Glutamatergic neuron (in vitro differentiated cells): ENCODE measurements around the gene CLDN5. TPM values are rescaled to one million over a fixed set of nuclear protein-coding genes. Genes with fewer than 3 reads are reported as not detected.

Experiments used
- DNase-seq: peaks from one replicate; pipeline ENCODE4 v3.0.0; 2022
- H3K27ac Mint-ChIP-seq: one replicate; pipeline ENCODE4 v1.8.0; 2020; ENCODE audit warnings: mild to moderate bottlenecking, mixed read lengths, inconsistent platforms; ENCODE audit not compliant: unreplicated experiment
- H3K27me3 Mint-ChIP-seq: one replicate; pipeline ENCODE4 v1.8.0; 2020; ENCODE audit warnings: mild to moderate bottlenecking, moderate library complexity, mixed read lengths, inconsistent platforms; ENCODE audit not compliant: unreplicated experiment
- H3K36me3 Mint-ChIP-seq: one replicate; pipeline ENCODE4 v1.8.0; 2020; ENCODE audit warnings: mild to moderate bottlenecking, mixed read lengths, inconsistent platforms; ENCODE audit not compliant: unreplicated experiment
- H3K4me1 Mint-ChIP-seq: one replicate; pipeline ENCODE4 v1.8.0; 2020; ENCODE audit warnings: mild to moderate bottlenecking, low read depth, mixed read lengths, inconsistent platforms; ENCODE audit not compliant: unreplicated experiment
- H3K4me3 Mint-ChIP-seq: one replicate; pipeline ENCODE4 v1.8.0; 2020; ENCODE audit warnings: mild to moderate bottlenecking, mixed read lengths, inconsistent platforms; ENCODE audit not compliant: unreplicated experiment
- H3K9me3 Mint-ChIP-seq: one replicate; pipeline ENCODE4 v1.8.0; 2020; ENCODE audit warnings: mild to moderate bottlenecking, moderate library complexity, mixed read lengths, inconsistent platforms; ENCODE audit not compliant: unreplicated experiment
- total RNA-seq: library from RNA; stranded (reverse); fragmentation: NEBNext Ultra II Directional; extraction: Animal tissue kit (Norgen Biotek cat#: 25700); gene quantifications from one replicate; pipeline ENCODE4 v1.2.1, GENCODE V29; 2021; ENCODE audit not compliant: unreplicated experiment
- TF ChIP-seq, protein P1 (sequence below): fragments of 200-600 bp; sonication (generic); IDR thresholded peaks from one replicate; pipeline ENCODE4 v1.5.0; 2021; ENCODE audit not compliant: partially characterized antibody, unreplicated experiment

The CLDN5 gene
- total RNA-seq, 1 donor from 2014 or later: 7.4 TPM

DNA sequence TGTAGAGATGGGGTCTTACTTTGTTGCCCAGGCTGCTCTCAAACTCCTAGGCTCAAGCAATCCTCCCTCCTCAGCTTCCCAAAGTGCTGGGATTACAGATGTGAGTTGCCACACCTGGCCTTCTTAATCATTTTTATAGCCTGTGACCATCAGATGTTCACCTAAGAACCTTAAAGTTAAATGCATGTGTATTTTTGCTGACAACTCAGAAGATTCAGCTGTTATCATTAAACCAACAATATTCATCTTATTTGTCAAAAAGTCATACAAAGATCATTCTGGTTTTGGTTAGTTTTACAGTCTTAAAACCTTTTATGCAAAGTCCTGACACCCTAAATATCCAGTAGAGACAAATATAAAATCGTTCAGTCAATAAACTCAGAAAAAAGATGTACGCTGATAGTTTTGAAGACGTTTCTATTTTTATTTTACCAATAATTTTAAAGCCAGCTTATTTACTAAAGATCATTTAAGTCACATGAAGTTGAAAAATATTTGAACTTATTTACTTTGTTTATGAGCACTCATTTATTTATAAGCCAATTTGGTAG, 22.2 kb downstream of the CLDN5 start:
- Mint-ChIP-seq H3K9me3 (peaks cover 2% of the 10 kb centered on the region), H3K27me3 (peaks cover 9% of the 10 kb centered on the region), H3K4me3 (no peak overlapping the region), H3K36me3 (no peaks in the 10 kb centered on the region), H3K4me1 (peaks cover 8% of the 10 kb centered on the region), H3K27ac (no peak overlapping the region)
- DNase-seq: no peak
- TF ChIP-seq, protein P1, sequence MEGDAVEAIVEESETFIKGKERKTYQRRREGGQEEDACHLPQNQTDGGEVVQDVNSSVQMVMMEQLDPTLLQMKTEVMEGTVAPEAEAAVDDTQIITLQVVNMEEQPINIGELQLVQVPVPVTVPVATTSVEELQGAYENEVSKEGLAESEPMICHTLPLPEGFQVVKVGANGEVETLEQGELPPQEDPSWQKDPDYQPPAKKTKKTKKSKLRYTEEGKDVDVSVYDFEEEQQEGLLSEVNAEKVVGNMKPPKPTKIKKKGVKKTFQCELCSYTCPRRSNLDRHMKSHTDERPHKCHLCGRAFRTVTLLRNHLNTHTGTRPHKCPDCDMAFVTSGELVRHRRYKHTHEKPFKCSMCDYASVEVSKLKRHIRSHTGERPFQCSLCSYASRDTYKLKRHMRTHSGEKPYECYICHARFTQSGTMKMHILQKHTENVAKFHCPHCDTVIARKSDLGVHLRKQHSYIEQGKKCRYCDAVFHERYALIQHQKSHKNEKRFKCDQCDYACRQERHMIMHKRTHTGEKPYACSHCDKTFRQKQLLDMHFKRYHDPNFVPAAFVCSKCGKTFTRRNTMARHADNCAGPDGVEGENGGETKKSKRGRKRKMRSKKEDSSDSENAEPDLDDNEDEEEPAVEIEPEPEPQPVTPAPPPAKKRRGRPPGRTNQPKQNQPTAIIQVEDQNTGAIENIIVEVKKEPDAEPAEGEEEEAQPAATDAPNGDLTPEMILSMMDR: no peak

DNA sequence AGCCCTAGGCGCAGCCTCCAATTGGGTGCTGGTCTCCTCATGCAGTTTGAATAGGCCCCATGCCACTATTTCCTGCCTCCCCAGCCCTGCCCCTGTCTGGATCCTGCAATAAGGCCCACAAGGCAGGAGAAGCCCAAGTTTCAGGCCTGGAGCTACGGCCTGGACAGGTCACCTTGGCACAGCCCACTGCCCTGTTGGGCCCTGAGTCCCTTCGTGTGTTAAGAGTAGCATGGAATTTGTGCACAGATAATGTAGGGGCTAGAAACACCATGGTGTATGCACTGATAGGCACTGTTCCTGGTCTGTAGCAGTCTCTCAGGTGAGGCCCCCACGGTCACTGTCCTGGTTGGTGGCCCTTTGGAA, 24.3 kb downstream of the CLDN5 start:
- peaks cover 2% of the 10 kb centered on the region for H3K9me3 Mint-ChIP-seq
- no peaks in the 10 kb centered on the region for H3K36me3 Mint-ChIP-seq
- H3K27me3 Mint-ChIP-seq: peaks cover 6% of the 10 kb centered on the region
- no peaks in the 10 kb centered on the region for H3K4me1 Mint-ChIP-seq
- H3K4me3 Mint-ChIP-seq: no peak overlapping the region
- TF ChIP-seq, protein P1: no peak
- H3K27ac Mint-ChIP-seq: no peak overlapping the region
- no peak for DNase-seq

DNA sequence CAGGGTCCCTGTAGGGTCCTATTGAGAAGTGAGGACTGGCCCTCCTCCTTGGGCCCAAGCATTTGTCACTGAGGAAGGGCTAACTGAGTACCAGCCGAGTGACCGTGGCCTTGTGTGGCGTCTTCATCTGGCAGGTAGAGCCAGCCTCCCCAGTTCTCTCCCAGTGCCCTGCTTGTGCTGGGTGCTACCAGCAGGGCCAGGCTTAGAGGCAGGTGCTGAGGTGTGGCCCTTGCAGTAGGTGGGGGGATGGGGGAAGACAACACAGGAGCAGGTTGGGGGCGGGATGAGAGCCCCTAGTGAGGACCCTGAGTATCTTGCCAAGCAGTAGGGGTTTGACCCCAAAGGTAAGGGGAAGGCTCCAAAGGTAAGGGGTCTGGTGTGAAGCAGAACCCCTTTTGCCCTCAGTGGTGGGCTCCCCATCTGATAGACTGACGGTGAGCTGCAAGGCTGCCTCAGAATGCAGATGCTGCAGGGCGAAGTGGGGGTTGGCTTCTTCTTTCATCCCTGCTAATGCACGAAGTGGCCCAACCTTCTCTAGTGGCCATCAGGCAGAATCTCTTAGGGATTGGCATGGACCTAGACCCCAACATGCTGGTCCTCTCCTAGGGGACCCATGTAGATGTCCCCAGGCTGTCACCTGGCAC, 24.9 kb downstream of the CLDN5 start:
- Mint-ChIP-seq H3K27ac (no peak overlapping the region), H3K36me3 (no peaks in the 10 kb centered on the region), H3K4me3 (no peak overlapping the region), H3K9me3 (peaks cover 2% of the 10 kb centered on the region), H3K4me1 (no peaks in the 10 kb centered on the region), H3K27me3 (peaks cover 6% of the 10 kb centered on the region)
- TF ChIP-seq, protein P1: no peak
- no peak for DNase-seq

DNA sequence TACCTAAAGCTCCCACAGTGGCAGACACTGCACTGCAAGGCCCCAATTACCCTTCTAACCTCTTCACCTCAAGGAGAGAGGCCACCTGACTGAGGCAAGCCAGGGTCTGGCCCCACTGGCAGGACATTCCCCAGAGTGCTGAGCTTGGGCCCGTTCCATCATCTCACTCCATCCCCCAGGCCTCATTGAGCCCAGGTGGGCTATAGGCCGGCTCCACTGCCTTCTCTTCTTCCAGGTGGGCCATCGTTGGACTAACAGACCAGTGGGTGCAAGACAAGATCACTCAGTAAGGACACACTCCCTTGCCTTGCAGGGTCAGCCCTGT, 25.4 kb downstream of the CLDN5 start:
- TF ChIP-seq, protein P1: no peak
- Mint-ChIP-seq H3K27ac (no peak overlapping the region), H3K4me1 (no peaks in the 10 kb centered on the region), H3K27me3 (peaks cover 6% of the 10 kb centered on the region), H3K4me3 (no peak overlapping the region), H3K36me3 (no peaks in the 10 kb centered on the region), H3K9me3 (peaks cover 2% of the 10 kb centered on the region)
- no peak for DNase-seq

DNA sequence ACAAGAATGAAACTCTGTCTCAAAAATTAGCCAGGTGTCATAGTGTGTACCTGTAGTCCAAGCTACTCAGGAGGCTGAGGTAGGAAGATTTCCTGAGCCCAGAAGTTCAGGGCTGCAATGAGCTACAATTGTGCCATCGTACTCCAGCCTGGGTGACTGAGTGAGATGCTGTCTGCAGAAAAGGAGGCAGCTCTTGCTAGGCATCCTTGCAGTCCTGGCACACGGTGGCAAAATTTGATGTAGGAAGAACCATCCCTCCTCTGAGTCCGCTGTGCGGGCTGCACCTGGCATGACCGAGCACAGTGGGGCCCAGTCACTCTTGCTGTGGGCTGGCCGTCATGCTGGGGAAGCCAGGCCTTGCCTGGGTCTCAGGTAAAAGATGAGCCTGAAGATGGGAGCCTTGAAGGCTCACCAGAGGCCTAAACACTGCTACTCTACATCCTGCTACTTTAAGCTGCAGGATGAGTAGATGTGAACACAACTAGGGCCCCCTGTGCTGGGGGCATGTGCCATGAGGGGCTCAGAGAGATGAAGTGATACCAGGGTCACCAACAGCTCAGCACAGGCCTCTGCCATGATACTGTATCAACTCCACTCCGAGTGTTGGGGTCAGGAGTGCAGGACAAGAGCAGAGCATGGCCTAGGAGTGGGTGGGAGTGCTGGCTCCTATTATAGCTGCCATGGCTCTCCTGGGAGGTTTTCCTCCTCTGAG, 25.9 kb downstream of the CLDN5 start:
- H3K27ac Mint-ChIP-seq: no peak overlapping the region
- H3K9me3 Mint-ChIP-seq: peaks cover 2% of the 10 kb centered on the region
- no peak overlapping the region for H3K4me3 Mint-ChIP-seq
- no peaks in the 10 kb centered on the region for H3K36me3 Mint-ChIP-seq
- TF ChIP-seq, protein P1: no peak
- H3K27me3 Mint-ChIP-seq: peaks cover 6% of the 10 kb centered on the region
- DNase-seq: no peak
- no peaks in the 10 kb centered on the region for H3K4me1 Mint-ChIP-seq
